Heart left ventricle (tissue), 16 donors: Measurements from ENCODE around the gene ARL10. TPM values are rescaled to one million over a fixed set of nuclear protein-coding genes. Genes with fewer than 3 reads are reported as not detected.

ENCODE experiments used
- ATAC-seq, 4 donors: fragments of 200-7000 bp; cut with Tn5 transposase; one replicate each; pipeline ENCODE4 v1.9.1; 2020 to 2022; ENCODE audit warnings: moderate library complexity in 4 of 4, mild to moderate bottlenecking in 3 of 4, moderate number of reproducible peaks in 1 of 4
- DNase-seq, 5 donors: peaks; one replicate each; pipeline ENCODE4 v3.0.0-alpha.2; 2020
- H3K27ac ChIP-seq, 12 donors: fragments of 200-600 bp; sonication (generic) in 4 of 12; one replicate each; pipeline versions ENCODE4 v1.5.0 to v1.8.0; 2016 to 2022; ENCODE audit warnings: mild to moderate bottlenecking in 2 of 12
- H3K27me3 ChIP-seq, 9 donors: fragments of 200-600 bp; sonication (generic) in 2 of 9; one replicate each; pipeline versions ENCODE4 v1.5.1 to v1.8.0; 2016 to 2022; ENCODE audit warnings: mild to moderate bottlenecking in 3 of 9
- H3K36me3 ChIP-seq, 9 donors: fragments of 200-600 bp; sonication (generic) in 2 of 9; one replicate each; pipeline versions ENCODE4 v1.5.0 to v1.8.0; 2018 to 2022; ENCODE audit warnings: mild to moderate bottlenecking in 2 of 9
- H3K4me1 ChIP-seq, 12 donors: fragments of 200-600 bp; sonication (generic) in 4 of 12; one replicate each; pipeline versions ENCODE4 v1.5.0 to v1.8.0; 2016 to 2022; ENCODE audit warnings: mild to moderate bottlenecking in 3 of 12
- H3K4me3 ChIP-seq, 12 donors: fragments of 200-600 bp; sonication (generic) in 4 of 12; one replicate each; pipeline versions ENCODE4 v1.5.0 to v1.8.0; 2017 to 2022; ENCODE audit warnings: mild to moderate bottlenecking in 9 of 12, moderate library complexity in 4 of 12
- H3K9me3 ChIP-seq, 12 donors: fragments of 200-600 bp; sonication (generic) in 4 of 12; one replicate each; pipeline versions ENCODE4 v1.5.0 to v1.8.0; 2016 to 2022; ENCODE audit warnings: mild to moderate bottlenecking in 1 of 12
- POLR2A ChIP-seq, 2 donors: fragments of 450-650 bp; IDR thresholded peaks; one replicate each; pipeline ENCODE4 v1.6.1; 2017; ENCODE audit warnings: antibody characterized with exemption in 2 of 2, mild to moderate bottlenecking in 2 of 2, moderate library complexity in 2 of 2
- WGBS, 4 donors: extraction: QIAGEN DNeasy Blood & Tissue Kit in 2 of 4; methylation state at CpG; one replicate each; pipeline versions ENCODE4 v1.1.5 to v1.1.7; 2013 to 2018; 5-methylcytosine and 5-hydroxymethylcytosine counted together
- intact Hi-C, 10 donors: fragments of 100-400 bp; cut with DNase I; formaldehyde crosslinking; loops; one replicate each; pipeline versions ENCODE4 v1.11.1 to v1.14.2; 2022
- polyA plus RNA-seq, 2 donors: library from polyadenylated mRNA; stranded (reverse); fragments of 200-250 nt; gene quantifications; one replicate each; pipeline ENCODE4 v1.2.3, GENCODE V29; 2013
- total RNA-seq, 9 donors: library from RNA; depleted of rRNA in 2 of 9; stranded (reverse); fragments of >200 nt in 2 of 9; fragmentation: NEBNext Ultra II Directional in 3 of 9; extraction: Animal tissue kit (Norgen Biotek cat#: 25700) in 3 of 9; gene quantifications; one replicate each; pipeline versions ENCODE4 v1.1.0 to v1.2.4, GENCODE V29; 2016 to 2023
- TF ChIP-seq, protein P1 (sequence below), 12 donors: fragments of 200-600 bp; sonication (generic) in 4 of 12; IDR thresholded peaks; one replicate each; pipeline versions ENCODE4 v1.5.0 to v1.8.0; 2018 to 2022; ENCODE audit warnings: antibody characterized with exemption in 12 of 12, mild to moderate bottlenecking in 5 of 12
- donor health status: ischemic (EF 13 %, LVEDD 7.1; RV severe dilation, severe dysfunction).
- donor health status: healthy with polysubstance abuse.
- donor health status: DM: no; HTN: yes; CAD: no.
- donor health status: DM: no; HTN: no; CAD: no.
- donor health status: ischemic (EF 25% LVEDD 6.9; RV normal size, moderate dysfunction).
- donor health status: ischemic (EF 25% LVEDD 5.7; RV mildly dilated, moderate dysfunction).
- donor health status: healthy.
- donor health status: DM: yes; HTN: yes; CAD: no.
- donor health status: ischemic (EF 35%, LVEDD 5.7; RV mildly dilated, moderate dysfunction).
- donor health status: nonischemic (EF 11% LVEDD 7.7; RV severe dilation, severe dysfunction).
- donor health status: DM: yes; HTN: yes; CAD: no.
- donor health status: PGD.
- donor health status: ischemic (EF 29% LVEDD 5.4; RV normal size, mild dysfunction).
- donor health status: nonischemic (EF 23%, LVEDD 6.1; RV moderate dilation, normal function).

Gene ARL10
- total and polyA plus RNA-seq, 11 donors = 1.5 to 8.1 (median 5.4) TPM

DNA sequence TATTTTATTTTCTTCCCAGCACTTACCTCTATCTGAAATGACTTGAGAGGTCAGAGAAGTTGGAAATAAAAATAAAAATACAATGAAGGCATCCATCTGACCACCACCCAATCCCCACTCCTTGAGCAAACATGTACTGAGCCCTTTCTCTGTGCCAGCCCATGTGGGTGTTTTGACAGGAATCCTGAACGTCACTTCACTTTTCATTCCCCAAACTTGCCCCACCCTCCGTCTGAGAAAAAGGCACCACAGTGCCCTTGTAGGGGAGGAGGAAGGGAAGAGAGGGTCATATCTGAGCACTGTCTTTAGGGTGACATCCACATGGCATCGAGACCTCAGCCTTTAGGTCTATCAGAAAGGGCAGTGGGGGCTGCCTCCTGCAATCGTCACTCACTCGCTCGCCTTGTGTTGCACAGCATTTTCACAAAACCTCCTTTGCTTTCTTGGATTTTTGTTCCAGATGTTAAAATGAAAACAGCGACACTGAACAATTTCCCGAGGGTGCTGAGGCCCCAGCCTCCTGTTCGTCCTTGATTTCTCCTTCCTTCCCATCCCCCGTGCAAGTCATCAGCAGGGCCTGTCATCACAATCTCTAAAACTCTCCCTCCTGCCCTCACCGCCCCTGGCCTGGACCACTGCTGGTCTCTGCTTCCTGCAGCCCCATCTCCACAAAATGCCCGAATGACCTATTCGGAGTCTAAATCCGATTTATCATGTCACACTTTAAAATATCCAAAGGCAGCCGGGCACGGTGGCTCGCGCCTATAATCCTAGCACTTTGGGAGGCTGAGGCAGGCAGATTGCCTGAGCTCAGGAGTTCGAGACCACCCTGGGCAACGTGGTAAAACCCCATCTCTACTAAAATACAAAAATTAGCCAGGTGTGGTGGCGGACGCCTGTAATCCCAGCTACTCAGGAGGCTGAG lies 36.3 kb downstream of the ARL10 start:
- intact Hi-C loops = no loop called here
- Histone ChIP-seq H3K27ac (peak overlapping the region in 10 of 12 donors; percentile 26 to 75 (median 60)), H3K36me3 (peaks cover 0 to 45% (median 34%) of the 10 kb centered on the region in 9 donors), H3K27me3 (no peaks in the 10 kb centered on the region), H3K4me3 (no peak overlapping the region), H3K9me3 (no peaks in the 10 kb centered on the region), H3K4me1 (peaks cover 0 to 35% (median 28%) of the 10 kb centered on the region in 12 donors)
- TF ChIP-seq, protein P1, sequence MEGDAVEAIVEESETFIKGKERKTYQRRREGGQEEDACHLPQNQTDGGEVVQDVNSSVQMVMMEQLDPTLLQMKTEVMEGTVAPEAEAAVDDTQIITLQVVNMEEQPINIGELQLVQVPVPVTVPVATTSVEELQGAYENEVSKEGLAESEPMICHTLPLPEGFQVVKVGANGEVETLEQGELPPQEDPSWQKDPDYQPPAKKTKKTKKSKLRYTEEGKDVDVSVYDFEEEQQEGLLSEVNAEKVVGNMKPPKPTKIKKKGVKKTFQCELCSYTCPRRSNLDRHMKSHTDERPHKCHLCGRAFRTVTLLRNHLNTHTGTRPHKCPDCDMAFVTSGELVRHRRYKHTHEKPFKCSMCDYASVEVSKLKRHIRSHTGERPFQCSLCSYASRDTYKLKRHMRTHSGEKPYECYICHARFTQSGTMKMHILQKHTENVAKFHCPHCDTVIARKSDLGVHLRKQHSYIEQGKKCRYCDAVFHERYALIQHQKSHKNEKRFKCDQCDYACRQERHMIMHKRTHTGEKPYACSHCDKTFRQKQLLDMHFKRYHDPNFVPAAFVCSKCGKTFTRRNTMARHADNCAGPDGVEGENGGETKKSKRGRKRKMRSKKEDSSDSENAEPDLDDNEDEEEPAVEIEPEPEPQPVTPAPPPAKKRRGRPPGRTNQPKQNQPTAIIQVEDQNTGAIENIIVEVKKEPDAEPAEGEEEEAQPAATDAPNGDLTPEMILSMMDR (IDR thresholded peaks at IDR 0.05) = no peak
- TF ChIP-seq POLR2A (IDR thresholded peaks at IDR 0.05) = no peak
- ATAC-seq (peak in 1 of 4 donors; percentile 34), DNase-seq (peak in 2 of 5 donors; percentile 35 to 40)
- WGBS, 4 donors = 59 to 65% (median 63%) methylated on average over 22 of the region's 22 CpGs

DNA sequence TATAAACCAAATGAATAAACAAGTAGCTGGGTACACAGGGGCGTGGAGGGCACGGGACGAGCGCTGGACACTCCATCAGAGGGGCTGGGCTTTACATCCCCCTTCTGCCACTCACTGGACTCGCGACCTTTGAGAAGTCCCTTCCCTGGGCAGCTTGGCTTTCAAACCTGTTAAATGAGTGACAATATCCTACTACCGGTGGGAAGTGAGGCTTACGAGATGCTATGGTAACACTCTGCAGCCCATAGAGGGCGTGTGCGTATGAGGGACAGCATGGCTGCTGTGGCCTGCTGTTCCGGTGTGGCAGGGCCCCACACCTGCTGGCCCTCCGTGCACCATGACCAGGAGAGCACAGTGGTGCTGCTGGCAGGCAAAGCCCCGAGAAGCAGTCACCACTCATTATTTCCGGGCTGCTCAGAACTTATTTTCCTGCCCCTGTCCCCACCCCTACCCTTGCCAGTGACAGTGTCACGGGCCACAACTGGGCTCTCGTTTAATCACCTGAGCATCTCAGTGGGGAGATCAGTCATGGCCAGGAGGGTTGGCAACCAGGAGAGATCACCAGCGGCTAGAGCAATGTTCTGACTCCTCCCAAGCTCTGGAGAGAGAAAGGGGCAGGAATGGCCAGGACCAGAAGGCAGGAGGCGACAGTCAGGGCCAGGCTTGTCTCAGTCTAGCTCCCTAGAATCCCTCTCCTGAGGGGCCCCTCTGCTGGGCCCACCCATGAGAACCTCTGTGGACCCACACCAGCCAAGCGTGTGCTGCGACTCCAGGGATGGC lies 40.6 kb downstream of the ARL10 start:
- Histone ChIP-seq H3K9me3 (no peaks in the 10 kb centered on the region), H3K27me3 (no peaks in the 10 kb centered on the region), H3K27ac (no peak overlapping the region), H3K36me3 (peaks cover 0 to 69% (median 57%) of the 10 kb centered on the region in 9 donors), H3K4me1 (peaks cover 0 to 56% (median 27%) of the 10 kb centered on the region in 12 donors), H3K4me3 (no peak overlapping the region)
- no peak for TF ChIP-seq POLR2A (IDR thresholded peaks at IDR 0.05)
- TF ChIP-seq, protein P1 (IDR thresholded peaks at IDR 0.05) = no peak
- peak in 2 of 5 donors; percentile 14 to 20 for DNase-seq
- intact Hi-C loops = no loop called here
- 87 to 88% (median 87%) methylated on average over 19 to 20 of the region's 20 CpGs for WGBS, 4 donors
- ATAC-seq = no peak

DNA sequence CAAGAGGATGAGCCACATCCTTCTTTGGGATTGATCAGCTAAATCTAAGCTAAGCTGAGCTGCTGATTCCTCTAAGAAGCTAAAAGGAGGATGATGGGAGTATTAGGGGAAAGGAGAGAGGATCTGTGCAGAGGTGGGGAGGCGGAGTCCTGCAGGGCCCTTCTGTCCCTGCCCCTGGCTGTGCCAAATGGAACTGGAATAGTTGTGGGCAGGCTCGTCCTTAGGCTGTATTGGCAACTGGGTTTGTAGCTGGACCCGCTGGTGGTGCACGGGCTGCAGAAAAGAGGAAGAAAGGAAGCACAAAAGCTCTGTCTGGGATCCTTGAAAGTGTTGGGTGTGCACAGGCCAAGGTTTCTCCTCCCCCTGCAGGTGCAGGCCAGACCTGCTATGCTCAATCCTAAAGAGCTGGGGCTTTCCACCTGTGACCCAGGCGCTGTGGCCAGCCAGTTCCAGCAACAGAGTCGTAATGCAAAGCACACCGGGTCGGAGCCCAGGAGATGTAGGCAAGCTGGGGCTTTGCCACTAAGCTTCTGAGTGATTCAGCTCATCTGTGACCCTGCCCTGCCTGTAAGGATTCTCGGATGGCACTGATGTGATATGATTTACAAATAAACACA lies 41.3 kb downstream of the ARL10 start:
- intact Hi-C loops = no loop called here
- TF ChIP-seq POLR2A (IDR thresholded peaks at IDR 0.05) = no peak
- TF ChIP-seq, protein P1 (IDR thresholded peaks at IDR 0.05) = no peak
- ATAC-seq = no peak
- Histone ChIP-seq H3K27ac (peak overlapping the region in 3 of 12 donors; percentile 59 to 78 (median 62)), H3K4me1 (peaks cover 4 to 56% (median 23%) of the 10 kb centered on the region in 12 donors), H3K9me3 (no peaks in the 10 kb centered on the region), H3K4me3 (no peak overlapping the region), H3K36me3 (peaks cover 0 to 69% (median 57%) of the 10 kb centered on the region in 9 donors), H3K27me3 (no peaks in the 10 kb centered on the region)
- peak in 2 of 5 donors; percentile 16 to 49 for DNase-seq
- WGBS, 4 donors = 90 to 92% (median 91%) methylated on average over 8 to 9 of the region's 9 CpGs
